Activated T-helper 2 cell treated with anti-CD3 and anti-CD28 coated beads, Interferon-gamma antibody, Interleukin-2, Interleukin-4, amounts not matched to agents 10 μg/mL and 5 μg/mL and 100 μg/mL, durations not matched to agents 14 hours and 24 hours and 36 hours (primary cell): ENCODE results near the gene F11R. TPM values are rescaled to one million over a fixed set of nuclear protein-coding genes. Genes with fewer than 3 reads are reported as not detected.
A peak's percentile ranks its signal among the peaks of the same experiment; 100 is the strongest.
"Not testable (repeated sequence)": the region's sequence is repeated elsewhere in the genome, so short reads cannot be mapped to it uniquely, and the experiment has no call there.

Experiments
- DNase-seq: peaks from one replicate; pipeline ENCODE4 v3.0.0; 2021; ENCODE audit warnings: low spot score
- H3K27ac Mint-ChIP-seq: one replicate; pipeline ENCODE4 v1.8.0; 2021; ENCODE audit warnings: mixed read lengths
- H3K27me3 Mint-ChIP-seq: one replicate; pipeline ENCODE4 v1.8.0; 2021; ENCODE audit warnings: low read depth, mixed read lengths
- H3K36me3 Mint-ChIP-seq: one replicate; pipeline ENCODE4 v1.8.0; 2021; ENCODE audit warnings: low read depth, mixed read lengths
- H3K4me1 Mint-ChIP-seq: one replicate; pipeline ENCODE4 v1.8.0; 2021; ENCODE audit warnings: low read depth, mixed read lengths
- H3K4me3 Mint-ChIP-seq: one replicate; pipeline ENCODE4 v1.8.0; 2021; ENCODE audit warnings: low read depth, mild to moderate bottlenecking, moderate library complexity, mixed read lengths
- H3K9me3 Mint-ChIP-seq: one replicate; pipeline ENCODE4 v1.8.0; 2021; ENCODE audit warnings: mixed read lengths
- intact Hi-C: fragments of 100-400 bp; cut with micrococcal nuclease; formaldehyde crosslinking; loops from one replicate; pipeline ENCODE4 v1.15.1; 2023
- total RNA-seq: library from RNA; stranded (reverse); gene quantifications from 2 replicates; pipeline ENCODE4 v1.2.3, GENCODE V29; 2022

The F11R gene
- total RNA-seq, 1 donor from 2014 or later, result 15.5 TPM

DNA sequence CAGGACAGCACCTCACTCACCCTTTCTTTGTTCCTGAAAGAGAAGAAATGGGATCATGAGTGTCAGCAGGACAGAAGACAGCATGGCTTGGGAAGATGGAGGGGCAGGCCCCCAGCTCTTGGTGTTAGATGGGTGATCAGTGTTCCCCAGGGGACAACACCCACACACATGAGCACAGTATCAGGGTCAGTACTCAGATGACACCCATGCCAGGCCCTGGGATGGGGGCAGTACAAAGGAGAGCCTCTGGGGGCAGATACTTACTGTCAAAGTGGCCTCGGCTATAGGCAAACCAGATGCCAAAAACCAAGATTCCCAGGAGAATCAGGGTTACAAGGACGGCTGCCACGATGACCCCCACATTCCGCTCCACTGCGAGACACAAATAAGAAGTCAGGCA, 21.6 kb downstream of the F11R start:
- H3K36me3 Mint-ChIP-seq, result peaks cover 8% of the 10 kb centered on the region
- no peaks in the 10 kb centered on the region for H3K27me3 Mint-ChIP-seq
- no peak overlapping the region for H3K27ac Mint-ChIP-seq
- H3K4me1 Mint-ChIP-seq, result peaks cover 16% of the 10 kb centered on the region
- intact Hi-C loops, result loop anchor here (5.0 kb wide), 1 partner anchor 33 kb away; no protein-coding TSS in a partner anchor
- H3K4me3 Mint-ChIP-seq, result no peak overlapping the region
- no peak for DNase-seq
- H3K9me3 Mint-ChIP-seq, result no peaks in the 10 kb centered on the region

DNA sequence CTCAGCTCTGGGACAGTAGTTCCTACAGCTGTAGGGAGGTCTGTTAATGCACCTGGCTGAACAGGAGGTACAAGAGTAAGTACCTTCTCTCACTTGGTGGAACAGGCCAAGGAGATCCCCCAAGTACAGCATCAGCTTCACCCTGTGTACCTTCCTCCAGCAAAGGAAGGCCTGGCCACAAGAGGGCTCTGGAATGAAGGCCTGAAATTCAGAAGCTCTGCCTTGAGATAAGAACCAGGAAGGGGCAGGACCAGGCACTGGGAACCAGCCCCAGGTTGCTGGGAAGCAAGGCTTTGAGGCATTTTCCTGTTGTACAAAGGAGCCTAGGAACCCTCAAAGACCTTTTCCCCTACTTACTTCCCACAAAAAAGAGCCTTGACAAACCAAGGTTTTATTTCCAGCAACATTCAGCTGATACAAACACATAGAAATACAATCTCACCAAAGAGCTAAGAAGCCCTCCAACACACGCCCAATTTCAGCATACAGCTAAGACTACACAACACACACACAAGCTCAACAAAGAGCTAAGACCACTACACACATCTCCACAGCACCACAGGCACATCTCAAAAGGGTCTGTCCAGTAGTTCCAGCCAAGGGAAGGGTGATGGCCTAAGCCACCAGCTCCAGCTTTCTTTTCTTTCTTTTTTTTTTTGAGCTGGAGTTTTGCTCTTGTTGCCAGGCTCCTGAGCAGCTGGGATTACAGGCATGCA, 23.5 kb downstream of the F11R start:
- Mint-ChIP-seq H3K36me3 (peaks cover 8% of the 10 kb centered on the region), H3K27ac (peak overlapping the region; percentile 8), H3K4me1 (peaks cover 19% of the 10 kb centered on the region), H3K27me3 (no peaks in the 10 kb centered on the region), H3K4me3 (no peak overlapping the region), H3K9me3 (no peaks in the 10 kb centered on the region)
- no peak for DNase-seq
- intact Hi-C loops, result loop anchor here (5.0 kb wide), 1 partner anchor 35 kb away; no protein-coding TSS in a partner anchor

DNA sequence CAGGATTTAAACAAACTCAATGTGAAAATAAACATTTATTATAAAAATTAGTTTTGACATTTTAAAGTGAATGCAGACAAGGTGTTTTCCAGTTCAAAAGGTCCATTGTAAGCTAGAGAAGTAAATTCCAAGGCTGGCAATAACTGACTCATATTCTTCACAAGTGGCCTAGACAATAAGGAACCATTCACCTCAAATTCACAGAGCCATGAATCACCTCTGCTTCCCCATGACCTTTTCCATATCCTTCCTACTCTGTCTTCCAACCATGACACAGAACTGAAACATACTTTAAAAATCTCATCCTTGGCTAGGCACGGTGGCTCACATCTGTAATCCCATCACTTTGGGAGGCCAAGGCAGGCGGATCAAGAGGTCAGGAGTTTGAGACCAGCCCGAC, 24.8 kb downstream of the F11R start:
- Mint-ChIP-seq H3K4me1 (peaks cover 19% of the 10 kb centered on the region), H3K27me3 (no peaks in the 10 kb centered on the region), H3K36me3 (peaks cover 8% of the 10 kb centered on the region), H3K9me3 (no peaks in the 10 kb centered on the region), H3K27ac (peak overlapping the region; percentile 33), H3K4me3 (no peak overlapping the region)
- intact Hi-C loops, result loop anchor here (5.0 kb wide), 1 partner anchor 36 kb away; no protein-coding TSS in a partner anchor
- no peak for DNase-seq

DNA sequence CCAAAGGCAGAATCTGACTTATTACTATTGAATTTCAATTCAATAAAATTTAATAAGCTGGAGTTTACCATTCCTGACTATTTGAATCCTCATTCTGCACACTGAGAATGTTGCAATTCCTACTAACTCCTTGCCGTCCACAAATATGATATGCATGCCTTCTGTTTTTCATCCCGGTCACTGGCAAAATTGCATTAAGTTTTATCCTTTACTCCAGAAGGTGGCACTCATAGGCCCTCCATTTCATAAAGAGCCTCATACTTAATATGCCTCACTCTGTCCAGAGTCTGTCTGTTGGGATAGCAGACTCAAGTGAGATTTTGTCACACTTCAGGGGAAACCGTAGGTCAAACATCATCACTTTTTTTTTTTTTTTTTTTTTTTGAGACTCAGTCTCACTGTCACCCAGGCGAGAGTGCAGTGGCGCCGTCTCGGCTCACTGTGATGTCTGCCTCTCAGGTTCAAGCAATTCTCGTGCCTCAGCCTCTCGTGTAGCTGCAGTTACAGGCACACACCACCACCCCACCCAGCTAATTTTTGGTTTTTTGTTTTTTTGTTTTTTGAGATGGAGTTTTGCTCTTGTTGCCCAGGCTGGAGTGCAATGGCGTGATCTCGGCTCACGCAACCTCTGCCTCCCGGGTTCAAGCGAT, 27.3 kb downstream of the F11R start:
- Mint-ChIP-seq H3K27me3 (no peaks in the 10 kb centered on the region), H3K4me3 (no peak overlapping the region), H3K27ac (no peak overlapping the region), H3K36me3 (peaks cover 3% of the 10 kb centered on the region), H3K4me1 (peaks cover 24% of the 10 kb centered on the region), H3K9me3 (no peaks in the 10 kb centered on the region)
- no peak for DNase-seq
- intact Hi-C loops, result loop anchor here (2.0 kb wide), 2 partner anchors 19 to 99 kb away; no protein-coding TSS in a partner anchor

DNA sequence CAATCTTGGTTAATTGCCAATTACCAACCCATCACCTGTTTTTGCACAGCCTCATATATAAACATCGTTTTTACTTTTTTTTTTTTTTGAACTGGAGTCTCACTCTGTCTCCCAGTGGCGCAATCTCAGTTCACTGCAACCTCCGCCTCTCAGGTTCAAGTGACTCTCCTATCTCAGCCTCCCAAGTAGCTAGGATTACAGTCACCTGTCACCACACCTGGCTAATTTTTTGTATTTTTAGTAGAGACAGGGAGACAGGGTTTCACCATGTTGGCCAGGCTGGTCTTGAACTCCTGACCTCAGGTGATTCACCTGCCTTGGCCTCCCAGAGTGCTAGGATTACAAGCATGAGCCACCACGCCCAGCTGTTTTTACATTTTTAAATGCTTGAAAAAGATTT, 28.9 kb downstream of the F11R start:
- H3K27ac Mint-ChIP-seq, H3K36me3 Mint-ChIP-seq, H3K27me3 Mint-ChIP-seq, DNase-seq, intact Hi-C loops, H3K9me3 Mint-ChIP-seq, H3K4me3 Mint-ChIP-seq: not testable (repeated sequence)
- peaks cover 20% of the 10 kb centered on the region for H3K4me1 Mint-ChIP-seq

DNA sequence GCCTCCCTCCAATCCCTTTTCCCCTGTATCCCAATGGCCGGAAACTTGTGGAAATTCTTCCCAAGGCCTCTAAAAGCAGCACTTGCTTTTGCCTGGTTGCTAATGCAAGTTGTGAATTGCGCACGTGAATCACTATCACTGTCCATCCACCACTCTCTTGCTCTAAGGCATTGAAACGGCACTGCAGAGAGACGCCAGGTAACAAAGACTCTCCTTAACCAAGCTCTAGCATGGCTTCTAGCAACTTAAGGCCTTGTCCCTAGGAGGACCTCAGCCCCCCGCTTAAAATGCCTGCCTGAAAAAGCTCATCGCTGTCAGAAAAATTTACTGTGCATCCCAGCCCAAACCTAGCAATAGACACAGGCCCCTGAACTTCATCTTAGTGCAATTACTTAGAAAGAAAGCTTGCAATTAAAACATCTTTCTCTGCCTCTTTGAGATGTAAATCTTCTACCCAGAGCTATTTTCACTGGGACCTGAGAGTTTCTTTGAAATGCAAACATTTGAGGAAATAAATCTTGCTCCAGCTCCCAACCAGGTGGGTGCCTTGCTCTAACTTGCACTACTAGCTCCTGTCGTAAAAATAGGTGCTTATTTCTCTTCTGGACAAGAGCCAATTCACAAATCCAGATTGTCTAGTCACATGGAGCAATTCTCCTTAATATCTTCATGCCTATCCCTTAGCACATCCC, 33.4 kb downstream of the F11R start:
- DNase-seq, result no peak
- Mint-ChIP-seq H3K4me3 (no peak overlapping the region), H3K9me3 (no peaks in the 10 kb centered on the region), H3K27me3 (peaks cover 11% of the 10 kb centered on the region), H3K36me3 (no peaks in the 10 kb centered on the region), H3K4me1 (peaks cover 5% of the 10 kb centered on the region), H3K27ac (no peak overlapping the region)
- intact Hi-C loops, result no loop called here

DNA sequence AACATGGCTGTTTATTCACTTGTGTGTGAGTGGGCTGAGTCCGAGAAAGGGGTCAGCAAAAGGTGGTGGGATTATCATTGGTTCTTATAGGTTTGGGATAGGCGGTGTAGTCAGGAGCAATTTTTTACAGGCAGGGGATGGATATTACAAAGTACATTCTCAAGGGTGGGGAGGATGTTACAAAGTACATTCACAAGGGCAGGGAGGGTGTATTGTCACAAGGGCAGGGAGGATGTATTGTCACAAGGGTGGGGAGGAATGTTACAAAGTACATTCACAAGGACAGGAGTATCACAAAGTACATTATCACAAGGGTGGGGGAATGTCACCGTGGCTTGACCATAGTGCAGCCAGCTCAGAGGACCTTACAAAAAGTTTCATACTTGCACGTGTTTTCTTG, 35.2 kb downstream of the F11R start:
- H3K36me3 Mint-ChIP-seq, result no peaks in the 10 kb centered on the region
- H3K4me1 Mint-ChIP-seq, result peaks cover 13% of the 10 kb centered on the region
- intact Hi-C loops, result no loop called here
- no peaks in the 10 kb centered on the region for H3K9me3 Mint-ChIP-seq
- H3K27me3 Mint-ChIP-seq, result peaks cover 25% of the 10 kb centered on the region
- H3K4me3 Mint-ChIP-seq, result no peak overlapping the region
- DNase-seq, result no peak
- H3K27ac Mint-ChIP-seq, result no peak overlapping the region

DNA sequence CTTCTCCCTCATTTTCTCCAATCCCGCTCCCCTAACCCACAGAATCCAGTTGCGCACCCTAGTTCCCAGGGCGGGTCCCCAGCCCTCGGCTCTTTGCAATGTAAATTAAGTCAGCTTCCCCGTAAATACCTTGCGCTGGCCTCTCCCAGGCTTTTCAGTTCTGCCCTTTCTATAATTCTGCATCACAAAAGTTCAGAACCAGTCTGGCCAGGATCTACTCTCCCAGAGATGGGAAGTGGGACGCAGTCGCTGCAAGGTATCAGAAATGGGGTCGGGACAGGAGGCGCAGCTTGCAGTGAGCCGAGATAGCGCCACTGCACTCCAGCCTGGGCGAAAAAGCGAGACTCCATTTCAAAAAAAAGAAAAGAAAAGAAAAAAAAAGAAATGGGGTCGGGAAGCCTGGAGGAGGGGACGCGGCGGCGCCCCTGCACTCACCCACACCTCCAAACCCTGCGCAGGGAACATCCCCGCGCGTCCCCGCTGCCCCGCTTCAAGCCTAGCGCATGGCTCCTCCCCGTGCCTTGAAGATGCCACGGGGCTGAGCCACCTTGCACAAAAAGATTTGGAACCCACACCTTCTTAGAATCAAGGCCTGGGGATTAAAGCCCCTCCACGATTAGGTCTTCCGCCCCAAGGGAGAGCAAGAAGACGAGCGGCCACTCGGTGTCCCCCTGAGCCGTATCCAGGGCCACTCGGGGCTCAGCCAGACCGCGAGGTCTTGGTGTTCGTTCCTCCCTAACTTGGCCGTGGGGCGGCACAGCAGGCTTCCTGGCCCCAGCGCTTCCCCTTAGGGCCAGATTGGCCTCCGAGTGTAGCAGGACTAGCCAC, 39.2 kb downstream of the F11R start:
- Mint-ChIP-seq H3K36me3 (no peaks in the 10 kb centered on the region), H3K4me3 (peak overlapping the region; percentile 51), H3K27me3 (peaks cover 33% of the 10 kb centered on the region), H3K9me3 (no peaks in the 10 kb centered on the region), H3K4me1 (peaks cover 8% of the 10 kb centered on the region), H3K27ac (no peak overlapping the region)
- intact Hi-C loops, result no loop called here
- DNase-seq, result no peak

DNA sequence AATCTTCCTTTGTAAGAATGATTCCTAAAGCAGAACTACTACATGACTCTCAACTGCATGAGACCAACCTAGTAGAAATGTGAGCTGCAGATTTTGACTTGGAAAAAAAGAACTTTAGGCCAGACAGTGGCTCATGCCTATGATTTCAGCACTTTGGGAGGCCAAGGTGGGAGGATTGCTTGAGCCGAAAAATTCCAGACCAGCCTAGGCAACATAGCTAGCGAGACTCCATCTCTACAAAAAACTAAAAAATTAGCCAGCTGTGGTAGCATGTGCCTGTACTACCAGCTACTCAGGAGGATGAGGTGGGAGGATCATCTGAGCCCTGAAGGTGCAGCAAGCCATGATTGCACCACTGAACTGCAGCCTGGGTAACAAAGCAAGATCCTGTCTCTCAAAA, 41.7 kb downstream of the F11R start:
- DNase-seq, result no peak
- Mint-ChIP-seq H3K4me1 (peaks cover 8% of the 10 kb centered on the region), H3K4me3 (no peak overlapping the region), H3K27me3 (peaks cover 35% of the 10 kb centered on the region), H3K36me3 (no peaks in the 10 kb centered on the region), H3K27ac (no peak overlapping the region), H3K9me3 (no peaks in the 10 kb centered on the region)
- intact Hi-C loops, result no loop called here

DNA sequence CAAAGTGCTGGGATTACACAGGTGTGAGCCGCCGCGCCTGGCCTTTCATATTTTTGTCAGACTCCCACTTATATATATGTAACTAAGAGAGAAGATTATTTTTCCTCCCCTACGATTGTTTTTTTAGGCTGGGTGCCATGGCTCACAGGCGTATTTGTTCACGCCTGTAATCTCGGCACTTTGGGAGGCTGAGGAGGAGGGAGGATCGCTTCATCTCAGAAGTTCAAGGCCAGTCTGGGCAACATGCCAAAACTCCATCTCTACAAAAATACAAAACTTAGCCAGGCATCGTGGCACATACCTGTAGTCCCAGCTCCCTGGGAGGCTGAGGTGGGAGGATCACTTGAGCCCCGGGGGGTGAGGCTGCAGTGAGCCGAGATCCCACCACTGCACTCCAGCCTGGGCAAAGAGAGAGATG, 42.4 kb downstream of the F11R start:
- H3K9me3 Mint-ChIP-seq, result no peaks in the 10 kb centered on the region
- H3K4me1 Mint-ChIP-seq, result peaks cover 8% of the 10 kb centered on the region
- no peaks in the 10 kb centered on the region for H3K36me3 Mint-ChIP-seq
- intact Hi-C loops, result no loop called here
- peaks cover 33% of the 10 kb centered on the region for H3K27me3 Mint-ChIP-seq
- no peak for DNase-seq
- H3K27ac Mint-ChIP-seq, result no peak overlapping the region
- no peak overlapping the region for H3K4me3 Mint-ChIP-seq

DNA sequence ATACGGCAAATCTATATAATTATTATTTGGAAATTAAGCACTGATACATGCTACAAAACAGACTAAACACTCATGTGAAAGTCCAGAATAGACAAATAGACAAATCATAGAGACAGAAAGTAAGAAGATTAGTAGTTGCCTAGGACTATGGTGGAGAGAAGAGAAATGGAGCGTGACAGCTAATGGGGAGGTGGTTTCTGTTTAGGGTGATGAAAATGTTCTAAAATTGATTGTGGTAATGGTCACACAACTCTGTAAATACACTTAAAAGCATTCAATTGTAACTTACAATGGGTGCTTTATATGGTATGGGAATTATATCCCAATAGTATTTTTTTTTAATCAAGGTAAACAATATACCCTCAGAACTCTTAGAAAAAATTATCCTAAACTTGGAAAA, 45.9 kb downstream of the F11R start:
- no peak for DNase-seq
- intact Hi-C loops, result no loop called here
- Mint-ChIP-seq H3K4me3 (no peak overlapping the region), H3K27me3 (peaks cover 14% of the 10 kb centered on the region), H3K36me3 (no peaks in the 10 kb centered on the region), H3K27ac (no peak overlapping the region), H3K9me3 (no peaks in the 10 kb centered on the region), H3K4me1 (peaks cover 5% of the 10 kb centered on the region)

DNA sequence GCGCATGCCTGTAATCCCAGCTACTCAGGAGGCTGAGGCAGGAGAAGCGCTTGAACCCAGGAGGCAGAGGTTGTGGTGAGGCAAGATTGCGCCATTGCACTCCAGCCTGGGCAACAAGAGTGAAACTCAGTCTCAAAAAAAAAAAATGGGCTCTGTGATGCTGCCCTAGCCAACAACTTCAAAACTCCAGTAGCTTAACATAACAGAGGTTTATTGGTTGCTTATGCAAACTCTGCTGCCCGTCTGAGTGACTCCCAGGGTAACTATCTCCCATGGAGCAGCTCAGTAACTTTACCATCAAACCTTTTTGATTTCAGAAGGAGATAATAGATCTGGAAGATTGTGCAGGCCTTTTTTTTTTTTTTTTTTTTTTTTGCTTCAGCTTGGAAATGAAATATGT, 47.5 kb downstream of the F11R start:
- H3K27me3 Mint-ChIP-seq, result peaks cover 7% of the 10 kb centered on the region
- no peaks in the 10 kb centered on the region for H3K36me3 Mint-ChIP-seq
- intact Hi-C loops, result no loop called here
- H3K9me3 Mint-ChIP-seq, result no peaks in the 10 kb centered on the region
- H3K4me3 Mint-ChIP-seq, result no peak overlapping the region
- DNase-seq, result no peak
- no peak overlapping the region for H3K27ac Mint-ChIP-seq
- H3K4me1 Mint-ChIP-seq, result peaks cover 5% of the 10 kb centered on the region
